ENCODE results near the gene ZMYND19. TPM values are rescaled to one million over a fixed set of nuclear protein-coding genes. Genes with fewer than 3 reads are reported as not detected.

The ZMYND19 gene
- total and polyA plus RNA-seq, 2 donors (not counting 3 experiments of a cell fraction or from before 2014, with no cell fraction given) = 22.8 to 32.6 TPM

DNA sequence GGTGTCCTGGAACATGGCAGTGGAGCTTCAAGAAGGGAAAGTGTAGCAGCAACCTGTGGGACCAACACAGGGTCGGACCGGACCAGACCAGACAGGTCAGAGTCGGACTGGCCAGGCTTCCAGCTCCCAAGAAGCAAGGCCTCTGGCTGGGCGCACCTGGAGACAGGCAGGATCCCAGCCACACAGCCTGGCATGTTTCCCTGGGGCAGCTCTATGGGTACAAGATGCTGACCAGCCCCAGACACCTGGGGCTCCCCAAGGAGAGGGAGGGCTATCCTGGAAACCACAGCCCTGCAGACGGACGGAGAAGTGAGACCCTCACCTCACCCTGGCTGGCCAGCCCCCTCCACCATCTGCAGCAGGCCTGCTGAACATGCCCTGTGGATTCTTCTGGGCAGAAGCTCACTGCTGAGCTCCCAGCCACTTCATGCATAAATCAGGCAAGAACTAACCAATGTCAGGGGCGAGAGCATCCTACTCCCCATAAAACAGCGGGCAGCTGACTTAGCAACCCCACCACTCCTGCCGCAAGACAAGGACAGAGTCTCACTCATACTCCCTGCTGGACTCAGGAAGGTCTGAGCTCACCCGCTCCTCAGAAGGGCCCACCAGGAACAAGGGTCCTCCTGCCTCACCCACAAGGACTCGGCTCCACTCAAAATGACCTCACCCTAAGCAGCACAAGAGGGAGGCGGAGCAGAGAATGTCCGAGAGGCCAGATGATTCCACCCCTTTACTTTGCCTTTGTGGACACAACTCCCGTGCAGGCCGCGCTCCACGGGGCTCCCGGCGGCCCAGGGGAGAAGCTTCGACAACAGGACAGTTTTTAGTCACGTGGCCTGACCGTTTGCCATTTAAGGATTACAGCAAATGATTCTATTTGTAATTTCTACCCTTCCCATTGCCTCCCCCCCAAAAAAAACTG, 8.7 kb downstream of the ZMYND19 start:
- dilution Hi-C loops (cut with MboI; ENCODE audit: extremely low pct_ligation_motif_present, low sequenced_read_pairs) (no loop called here), intact Hi-C loops (cut with micrococcal nuclease) (no loop called here)
- Histone ChIP-seq H3K4me2 (ENCODE audit: insufficient read depth, low read length) (no peak overlapping the region), H3K27ac (ENCODE audit: insufficient read depth, low read depth, low read length) (no peak overlapping the region), H3K4me1 (ENCODE audit: control insufficient read depth, extremely low read depth, insufficient read depth, low read length) (peaks cover 12% of the 10 kb centered on the region), H3K9me3 (replicated peaks; ENCODE audit: control insufficient read depth, insufficient read depth, low read length) (no peaks in the 10 kb centered on the region), H3K36me3 (ENCODE audit: control insufficient read depth in 2 of 2, extremely low read depth in 1 of 2, insufficient read depth in 2 of 2, low read length in 2 of 2) (peaks cover 0 to 29% of the 10 kb centered on the region in 2 experiments), H4K20me1 (replicated peaks; ENCODE audit: control insufficient read depth, extremely low read depth, insufficient read depth, low read length) (no peaks in the 10 kb centered on the region), H3K4me3 (replicated peaks in 1 of 3; ENCODE audit: insufficient read depth in 1 of 3, low read depth in 1 of 3, low read length in 3 of 3) (no peak overlapping the region), H2AFZ (ENCODE audit: low read depth, low read length) (no peak overlapping the region), H3K27me3 (ENCODE audit: control insufficient read depth in 2 of 2, insufficient read depth in 2 of 2, low read length in 2 of 2) (no peaks in the 10 kb centered on the region), H3K79me2 (ENCODE audit: control insufficient read depth, insufficient read depth, low read length) (peaks cover 18% of the 10 kb centered on the region), H3K9me1 (replicated peaks; ENCODE audit: control insufficient read depth, extremely low read depth, insufficient read depth, low read length) (no peaks in the 10 kb centered on the region), H3K9ac (replicated peaks; ENCODE audit: extremely low read depth, insufficient read depth, low read length) (no peak overlapping the region)
- ChIA-PET CTCF (interaction anchor here (1.0 to 1.4 kb wide), 3 partner anchors 22 to 113 kb away, joined by 3 to 5 read pairs (median 4); no protein-coding TSS in a partner anchor), POLR2A (no interaction called here)
- BruUV-seq (replicated peaks) = no TSS peak
- no peak for FAIRE-seq
- DNase-seq (ENCODE audit: low read depth, low spot score) = no peak
- TF ChIP-seq GATA2 (IDR thresholded peaks at IDR 0.05; ENCODE audit: insufficient read depth, insufficient read length, low read depth, low read length) (no peak), FOS (IDR thresholded peaks at IDR 0.05; ENCODE audit: borderline replicate concordance, insufficient read depth, low read length) (no peak), CTCF (IDR thresholded peaks at IDR 0.05; ENCODE audit: extremely low read depth in 1 of 2, insufficient read depth in 1 of 2, low read depth in 1 of 2, low read length in 2 of 2) (no peak), JUN (IDR thresholded peaks at IDR 0.05; ENCODE audit: borderline replicate concordance, insufficient read depth, insufficient read length, low read depth) (no peak), POLR2AphosphoS5 (IDR thresholded peaks at IDR 0.05; ENCODE audit: insufficient read depth, low read depth, low read length) (no peak), POLR2A (IDR thresholded peaks at IDR 0.05; ENCODE audit: low read depth, low read length) (no peak), MYC (IDR thresholded peaks at IDR 0.05; ENCODE audit: low read depth, low read length) (no peak), EZH2 (IDR thresholded peaks at IDR 0.05; ENCODE audit: borderline replicate concordance, low read depth, low read length, severe bottlenecking) (no peak)
- TF ChIP-seq, protein P1, sequence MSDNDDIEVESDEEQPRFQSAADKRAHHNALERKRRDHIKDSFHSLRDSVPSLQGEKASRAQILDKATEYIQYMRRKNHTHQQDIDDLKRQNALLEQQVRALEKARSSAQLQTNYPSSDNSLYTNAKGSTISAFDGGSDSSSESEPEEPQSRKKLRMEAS (IDR thresholded peaks at IDR 0.05; ENCODE audit: insufficient read depth, insufficient read length) = no peak
